Dendritic cell treated with granulocyte-macrophage colony-stimulating factor and Interleukin-4, amounts not matched to agents 40 ng/mL and 50 ng/mL, for 4 days (primary cell): ENCODE results near the gene PLPPR4.

Source experiments
- H3K27ac Mint-ChIP-seq: one replicate; pipeline ENCODE4 v1.8.0; 2022; ENCODE audit warnings: mild to moderate bottlenecking, mixed read lengths
- H3K27me3 Mint-ChIP-seq: one replicate; pipeline ENCODE4 v1.8.0; 2022; ENCODE audit warnings: mild to moderate bottlenecking, mixed read lengths
- H3K36me3 Mint-ChIP-seq: one replicate; pipeline ENCODE4 v1.8.0; 2022; ENCODE audit warnings: low read depth, mixed read lengths
- H3K4me1 Mint-ChIP-seq: one replicate; pipeline ENCODE4 v1.8.0; 2022; ENCODE audit warnings: low read depth, mixed read lengths
- H3K4me3 Mint-ChIP-seq: one replicate; pipeline ENCODE4 v1.8.0; 2022; ENCODE audit warnings: mild to moderate bottlenecking, moderate library complexity, mixed read lengths
- H3K9me3 Mint-ChIP-seq: one replicate; pipeline ENCODE4 v1.8.0; 2022; ENCODE audit warnings: mixed read lengths
- intact Hi-C: fragments of 100-400 bp; cut with micrococcal nuclease; formaldehyde crosslinking; loops from one replicate; pipeline ENCODE4 v1.15.0; 2022

The PLPPR4 gene

DNA sequence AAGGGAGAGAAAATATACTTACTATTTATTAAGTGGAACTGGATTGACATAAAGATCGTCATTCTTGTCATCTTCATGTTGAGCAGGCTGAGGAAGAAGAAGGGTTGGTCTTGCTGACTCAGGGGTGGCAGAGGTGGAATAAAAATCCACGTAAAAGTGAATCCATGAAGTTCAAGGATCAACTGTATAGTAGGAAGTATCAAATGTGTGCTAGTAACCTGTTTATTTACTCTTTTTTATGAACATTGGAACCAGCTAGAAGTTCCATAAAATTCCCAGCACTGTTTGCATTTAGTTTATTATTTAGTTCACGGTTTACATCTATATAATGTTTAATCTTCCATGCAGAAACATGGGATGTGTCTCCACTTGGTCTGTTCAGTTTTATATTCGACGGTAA lies 70.7 kb downstream of the PLPPR4 start:
- Mint-ChIP-seq H3K4me3 (no peak overlapping the region), H3K27ac (no peak overlapping the region), H3K4me1 (no peaks in the 10 kb centered on the region), H3K9me3 (no peaks in the 10 kb centered on the region), H3K36me3 (no peaks in the 10 kb centered on the region), H3K27me3 (no peaks in the 10 kb centered on the region)
- intact Hi-C loops: no loop called here

DNA sequence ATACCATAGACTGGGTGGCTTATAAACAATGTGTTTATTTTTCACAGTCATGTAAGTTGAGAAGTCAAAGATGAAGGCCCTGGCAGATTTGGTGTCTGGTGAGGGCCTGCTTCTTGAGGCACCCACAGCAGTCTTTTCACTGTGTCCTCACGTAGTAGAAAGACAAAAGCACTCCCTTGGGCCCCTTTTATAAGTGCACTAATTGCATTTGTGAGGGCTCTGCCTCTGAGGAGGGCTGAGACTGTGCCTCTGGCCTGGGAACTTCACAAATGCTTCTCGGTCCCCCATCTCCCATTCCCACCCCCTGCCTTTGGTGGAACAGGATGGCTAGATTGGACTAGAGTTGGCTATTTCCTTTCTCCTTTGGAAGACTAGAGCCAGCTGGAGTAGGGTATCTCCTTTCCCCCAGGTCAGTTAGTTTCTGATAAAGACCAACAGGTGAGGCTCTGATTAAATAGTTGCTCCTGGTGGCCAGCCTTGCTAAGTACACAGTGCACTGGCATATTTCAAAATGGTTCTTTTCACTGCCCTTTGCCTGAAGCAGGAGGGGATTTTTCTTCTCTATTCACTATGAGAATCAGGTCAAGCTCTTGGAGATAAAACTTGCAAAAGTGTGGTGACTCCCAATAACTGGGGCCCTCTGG lies 82.9 kb downstream of the PLPPR4 start:
- H3K27ac Mint-ChIP-seq: no peak overlapping the region
- intact Hi-C loops: no loop called here
- H3K4me1 Mint-ChIP-seq: no peaks in the 10 kb centered on the region
- H3K27me3 Mint-ChIP-seq: no peaks in the 10 kb centered on the region
- H3K4me3 Mint-ChIP-seq: no peak overlapping the region
- H3K9me3 Mint-ChIP-seq: peaks cover 8% of the 10 kb centered on the region
- H3K36me3 Mint-ChIP-seq: no peaks in the 10 kb centered on the region

DNA sequence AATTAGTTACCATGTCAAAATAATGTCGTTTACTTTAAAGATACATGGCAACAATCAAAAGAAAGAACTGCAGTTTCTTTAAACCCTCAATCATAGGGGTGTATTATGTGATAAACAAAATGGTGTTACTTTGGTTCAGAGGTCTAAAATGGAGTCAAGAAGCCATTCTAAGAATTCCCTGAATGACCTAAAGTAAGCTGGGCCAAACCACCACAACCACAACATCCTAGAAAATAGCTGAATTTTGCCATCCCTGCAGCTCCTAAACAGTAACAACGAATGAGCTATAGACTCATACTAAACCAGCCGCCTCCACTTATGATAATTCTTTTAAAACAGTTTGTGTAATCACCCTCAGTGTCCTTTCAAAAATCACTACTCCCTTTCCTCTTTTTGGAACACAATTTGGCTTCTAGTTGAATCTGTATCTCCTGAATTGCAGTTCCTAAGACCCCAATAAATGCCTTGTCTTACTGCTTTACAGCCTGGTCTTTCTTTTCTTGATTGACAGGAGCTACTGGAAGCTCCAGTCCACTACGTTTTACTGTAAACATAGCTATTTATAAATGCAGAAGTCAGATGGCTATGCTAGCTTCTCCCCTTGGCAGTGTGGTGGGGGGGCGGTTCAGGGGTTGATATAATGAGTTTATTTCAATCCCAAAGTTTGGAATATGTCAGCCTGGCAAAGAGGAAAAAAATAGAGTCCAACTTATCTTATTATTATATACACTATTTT lies 84.3 kb downstream of the PLPPR4 start:
- Mint-ChIP-seq H3K4me3 (no peak overlapping the region), H3K36me3 (no peaks in the 10 kb centered on the region)
- intact Hi-C loops: no loop called here

DNA sequence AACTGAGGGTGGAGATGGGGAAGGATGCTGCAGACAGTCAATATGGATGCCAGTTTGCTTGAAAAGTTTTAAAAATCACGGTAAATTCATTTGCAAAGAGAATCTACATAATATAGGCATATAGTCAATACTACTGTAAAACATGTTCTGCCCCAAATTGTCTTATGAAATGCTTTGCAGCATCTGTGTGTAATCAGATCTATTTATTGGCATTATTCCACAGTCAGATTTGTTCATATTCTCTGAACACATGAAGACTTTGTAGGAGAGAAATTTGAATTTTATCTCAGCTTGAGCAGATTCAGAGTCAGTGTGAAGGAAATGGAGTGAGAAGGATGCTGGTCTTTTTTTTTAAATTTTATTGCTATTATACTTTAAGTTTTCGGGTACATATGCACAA lies 88.5 kb downstream of the PLPPR4 start:
- Mint-ChIP-seq H3K9me3 (no peaks in the 10 kb centered on the region), H3K27ac (no peak overlapping the region), H3K36me3 (no peaks in the 10 kb centered on the region), H3K27me3 (no peaks in the 10 kb centered on the region), H3K4me3 (no peak overlapping the region), H3K4me1 (no peaks in the 10 kb centered on the region)
- intact Hi-C loops: no loop called here

More for the DNA sequence above, 84.3 kb downstream of the PLPPR4 start:
- Mint-ChIP-seq H3K9me3 (no peaks in the 10 kb centered on the region), H3K27me3 (no peaks in the 10 kb centered on the region), H3K4me1 (no peaks in the 10 kb centered on the region), H3K27ac (no peak overlapping the region)

DNA sequence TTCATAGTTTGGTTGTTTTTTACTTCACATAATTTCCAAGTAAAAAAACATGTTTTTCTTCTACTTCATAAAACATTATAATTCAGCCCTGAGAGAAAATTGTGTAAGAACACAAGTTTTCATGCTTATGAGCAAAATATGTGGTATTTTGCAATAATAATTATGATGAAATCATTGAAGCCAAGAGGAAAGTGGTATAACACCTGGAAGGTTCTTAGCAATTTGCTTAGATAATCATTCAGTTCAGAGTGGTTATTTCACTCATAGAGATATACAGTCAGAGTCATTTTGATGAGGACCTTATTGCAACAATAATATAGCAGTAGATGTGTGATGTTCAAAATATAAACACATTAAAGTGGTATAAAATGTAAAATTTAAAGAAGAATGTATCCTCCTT lies 94.5 kb downstream of the PLPPR4 start:
- H3K27me3 Mint-ChIP-seq: no peaks in the 10 kb centered on the region
- peaks cover 11% of the 10 kb centered on the region for H3K4me1 Mint-ChIP-seq
- intact Hi-C loops: no loop called here
- no peak overlapping the region for H3K27ac Mint-ChIP-seq
- no peak overlapping the region for H3K4me3 Mint-ChIP-seq
- no peaks in the 10 kb centered on the region for H3K36me3 Mint-ChIP-seq
- no peaks in the 10 kb centered on the region for H3K9me3 Mint-ChIP-seq
